HG02798 (cell line): Measurements from ENCODE around the gene INF2.

Source experiments
- ATAC-seq: cut with Tn5 transposase; IDR thresholded peaks from one replicate; pipeline ENCODE4 v1.9.1; 2021; ENCODE audit warnings: mild to moderate bottlenecking; ENCODE audit not compliant: unreplicated experiment, poor library complexity

The INF2 gene

GRCh38 chr14:104731320-104732294 lies 42.2 kb downstream of the INF2 start:
- ATAC-seq: no peak

- no peak for ATAC-seq
These were observed 43.0 kb downstream of the INF2 start for GRCh38 chr14:104732355-104732804.

GRCh38 chr14:104732931-104733681 lies 43.7 kb downstream of the INF2 start:
- no peak for ATAC-seq

- no peak for ATAC-seq
These were observed 44.7 kb downstream of the INF2 start for GRCh38 chr14:104734051-104734587.

GRCh38 chr14:104734601-104734990 lies 45.2 kb downstream of the INF2 start:
- no peak for ATAC-seq

GRCh38 chr14:104734991-104735779 lies 45.8 kb downstream of the INF2 start:
- ATAC-seq: no peak

- ATAC-seq: no peak
These were observed 46.6 kb downstream of the INF2 start for GRCh38 chr14:104735830-104736642.

- no peak for ATAC-seq
These were observed 49.1 kb downstream of the INF2 start for GRCh38 chr14:104738375-104739019.

GRCh38 chr14:104739026-104739425 lies 49.6 kb downstream of the INF2 start:
- no peak for ATAC-seq

- no peak for ATAC-seq
These were observed 50.4 kb downstream of the INF2 start for GRCh38 chr14:104739546-104740516.

- ATAC-seq: no peak
These were observed 51.8 kb downstream of the INF2 start for GRCh38 chr14:104741108-104741802.

GRCh38 chr14:104741803-104742251 lies 52.4 kb downstream of the INF2 start:
- no peak for ATAC-seq

- no peak for ATAC-seq
These were observed 53.4 kb downstream of the INF2 start for GRCh38 chr14:104742586-104743455.

- ATAC-seq: no peak
These were observed 54.3 kb downstream of the INF2 start for GRCh38 chr14:104743461-104744380.

GRCh38 chr14:104744484-104744883 lies 55.1 kb downstream of the INF2 start:
- no peak for ATAC-seq
